GM12891 (cell line): ENCODE results near the gene MYH4.

ENCODE experiments used
- PAX5 ChIP-seq: IDR thresholded peaks from 2 replicates; pipeline ENCODE4 v1.6.1; 2011; ENCODE audit warnings: low read length, moderate library complexity, mild to moderate bottlenecking; ENCODE audit not compliant: insufficient read depth, severe bottlenecking
- POLR2A ChIP-seq: IDR thresholded peaks from 2 replicates; pipeline ENCODE4 v1.6.1; 2011; ENCODE audit warnings: low read depth, low read length, control low read depth
- POLR2AphosphoS5 ChIP-seq: IDR thresholded peaks from 2 replicates; pipeline ENCODE4 v1.6.1; 2011; ENCODE audit warnings: low read depth, low read length, control low read depth
- TAF1 ChIP-seq: IDR thresholded peaks from 2 replicates; pipeline ENCODE4 v1.6.1; 2011; ENCODE audit warnings: low read depth, low read length, control low read depth

GRCh38 chr17:10471858-10472257 lies 2.5 kb upstream of the MYH4 start:
- TF ChIP-seq POLR2A (no peak), TAF1 (no peak), POLR2AphosphoS5 (no peak), PAX5 (no peak)
